ENCODE measurements around the gene LAMA4.
A peak's percentile ranks its signal among the peaks of the same experiment; 100 is the strongest.

Gene LAMA4

GRCh38 chr6:112268019-112268418 is 13.7 kb upstream of the LAMA4 start:
- H3K27me3 ChIP-seq = no peaks in the 10 kb centered on the region
- no peak for DNase-seq
- peaks cover 0 to 11% (median 0%) of the 10 kb centered on the region in 4 donors for H3K4me1 ChIP-seq
- H3K27ac ChIP-seq = peak overlapping the region in 1 of 2 donors; percentile 39
- intact Hi-C loops (cut with DNase I; ENCODE audit: low total_unique reads) = no loop called here
- no peaks in the 10 kb centered on the region for H3K36me3 ChIP-seq
- H3K9me3 ChIP-seq = no peaks in the 10 kb centered on the region
- no peak overlapping the region for H3K4me3 ChIP-seq
- no peak for TF ChIP-seq CTCF (IDR thresholded peaks at IDR 0.05)

GRCh38 chr6:112266331-112266730 is 12.0 kb upstream of the LAMA4 start:
- no peak for TF ChIP-seq CTCF (IDR thresholded peaks at IDR 0.05)
- Histone ChIP-seq H3K36me3 (no peaks in the 10 kb centered on the region), H3K27ac (no peak overlapping the region), H3K9me3 (no peaks in the 10 kb centered on the region), H3K4me1 (peaks cover 0 to 11% (median 0%) of the 10 kb centered on the region in 4 donors), H3K4me3 (no peak overlapping the region), H3K27me3 (no peaks in the 10 kb centered on the region)
- no peak for DNase-seq
- intact Hi-C loops (cut with DNase I; ENCODE audit: low total_unique reads) = no loop called here

- no peak for TF ChIP-seq CTCF (IDR thresholded peaks at IDR 0.05)
- Histone ChIP-seq H3K9me3 (no peaks in the 10 kb centered on the region), H3K27me3 (no peaks in the 10 kb centered on the region), H3K4me3 (no peak overlapping the region), H3K27ac (no peak overlapping the region), H3K4me1 (peaks cover 0 to 9% (median 5%) of the 10 kb centered on the region in 4 donors), H3K36me3 (no peaks in the 10 kb centered on the region)
- DNase-seq = no peak
- intact Hi-C loops (cut with DNase I; ENCODE audit: low total_unique reads) = loop anchor here (10.0 kb wide), 1 partner anchor 55 kb away; no protein-coding TSS in a partner anchor
Observed at GRCh38 chr6:112259337-112259675, 4.9 kb upstream of the LAMA4 start.

- Histone ChIP-seq H3K9me3 (no peaks in the 10 kb centered on the region), H3K36me3 (no peaks in the 10 kb centered on the region), H3K4me3 (no peak overlapping the region), H3K27ac (no peak overlapping the region), H3K27me3 (no peaks in the 10 kb centered on the region), H3K4me1 (peaks cover 0 to 11% (median 5%) of the 10 kb centered on the region in 4 donors)
- TF ChIP-seq CTCF (IDR thresholded peaks at IDR 0.05) = no peak
- DNase-seq = no peak
- intact Hi-C loops (cut with DNase I; ENCODE audit: low total_unique reads) = loop anchor here (10.0 kb wide), 1 partner anchor 54 kb away; no protein-coding TSS in a partner anchor
Observed at GRCh38 chr6:112258642-112259336, 4.4 kb upstream of the LAMA4 start.

- Histone ChIP-seq H3K27me3 (no peaks in the 10 kb centered on the region), H3K4me1 (peaks cover 0 to 18% (median 7%) of the 10 kb centered on the region in 4 donors), H3K36me3 (no peaks in the 10 kb centered on the region), H3K27ac (no peak overlapping the region), H3K9me3 (no peaks in the 10 kb centered on the region), H3K4me3 (no peak overlapping the region)
- intact Hi-C loops (cut with DNase I; ENCODE audit: low total_unique reads) = loop anchor here (10.0 kb wide), 1 partner anchor 53 kb away; no protein-coding TSS in a partner anchor
- no peak for DNase-seq
- TF ChIP-seq CTCF (IDR thresholded peaks at IDR 0.05) = no peak
Observed at GRCh38 chr6:112257178-112257855, 3.0 kb upstream of the LAMA4 start.
